Measurements from ENCODE around the gene DDX10. TPM values are rescaled to one million over a fixed set of nuclear protein-coding genes. Genes with fewer than 3 reads are reported as not detected.

DDX10 gene
- total and polyA plus RNA-seq, 2 experiments from 2014 or later: 32.4 to 37.8 TPM

DNA sequence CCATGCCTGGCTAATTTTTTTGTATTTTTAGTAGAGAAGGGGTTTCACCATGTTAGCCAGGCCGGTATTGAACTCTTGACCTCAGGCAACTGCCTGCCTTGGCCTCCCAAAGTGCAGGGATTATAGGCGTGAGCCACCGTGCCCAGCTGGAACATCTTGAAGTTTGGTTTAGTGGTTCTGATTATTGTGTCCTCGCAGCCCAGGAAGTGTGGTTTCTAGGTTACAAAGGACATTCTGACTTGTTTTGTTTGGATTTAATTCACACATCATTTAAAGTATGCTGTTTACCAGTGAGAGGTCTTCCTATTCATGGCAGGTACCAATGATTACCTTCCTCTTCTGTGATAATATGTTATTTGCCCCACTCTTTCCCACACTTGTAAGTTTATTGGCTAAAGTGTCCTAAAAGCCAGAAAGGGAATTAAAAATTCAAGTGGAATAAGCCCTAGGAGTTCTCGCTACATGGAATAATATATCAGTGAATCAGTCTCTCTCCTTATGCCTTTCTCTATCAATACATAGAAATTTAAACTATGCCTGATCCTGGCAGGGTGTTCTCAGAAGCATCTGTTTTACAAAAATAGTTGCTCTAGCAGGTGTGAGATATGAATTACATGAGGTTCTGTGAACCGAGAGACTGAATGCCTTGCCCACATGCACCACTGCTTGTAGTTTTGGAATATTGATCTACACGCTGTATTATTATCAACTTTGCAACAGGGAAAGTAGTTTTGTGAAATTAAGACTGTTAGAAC is 263.1 kb downstream of the DDX10 start:
- H3K9me3 Mint-ChIP-seq: no peaks in the 10 kb centered on the region
- TF ChIP-seq STAT1 (IDR thresholded peaks at IDR 0.05; ENCODE audit: unreplicated experiment): no peak
- TF ChIP-seq EZH2 (IDR thresholded peaks at IDR 0.05; ENCODE audit: low read depth, unreplicated experiment): no peak
- TF ChIP-seq CREB1 (CRISPR knock-in tag; IDR thresholded peaks at IDR 0.05; ENCODE audit: low read depth): no peak
- no peak for TF ChIP-seq POLR2AphosphoS5 (IDR thresholded peaks at IDR 0.05; ENCODE audit: low read depth)
- no peak for TF ChIP-seq ZNF331 (CRISPR knock-in tag; IDR thresholded peaks at IDR 0.05; ENCODE audit: low read depth)
- TF ChIP-seq, protein P1, sequence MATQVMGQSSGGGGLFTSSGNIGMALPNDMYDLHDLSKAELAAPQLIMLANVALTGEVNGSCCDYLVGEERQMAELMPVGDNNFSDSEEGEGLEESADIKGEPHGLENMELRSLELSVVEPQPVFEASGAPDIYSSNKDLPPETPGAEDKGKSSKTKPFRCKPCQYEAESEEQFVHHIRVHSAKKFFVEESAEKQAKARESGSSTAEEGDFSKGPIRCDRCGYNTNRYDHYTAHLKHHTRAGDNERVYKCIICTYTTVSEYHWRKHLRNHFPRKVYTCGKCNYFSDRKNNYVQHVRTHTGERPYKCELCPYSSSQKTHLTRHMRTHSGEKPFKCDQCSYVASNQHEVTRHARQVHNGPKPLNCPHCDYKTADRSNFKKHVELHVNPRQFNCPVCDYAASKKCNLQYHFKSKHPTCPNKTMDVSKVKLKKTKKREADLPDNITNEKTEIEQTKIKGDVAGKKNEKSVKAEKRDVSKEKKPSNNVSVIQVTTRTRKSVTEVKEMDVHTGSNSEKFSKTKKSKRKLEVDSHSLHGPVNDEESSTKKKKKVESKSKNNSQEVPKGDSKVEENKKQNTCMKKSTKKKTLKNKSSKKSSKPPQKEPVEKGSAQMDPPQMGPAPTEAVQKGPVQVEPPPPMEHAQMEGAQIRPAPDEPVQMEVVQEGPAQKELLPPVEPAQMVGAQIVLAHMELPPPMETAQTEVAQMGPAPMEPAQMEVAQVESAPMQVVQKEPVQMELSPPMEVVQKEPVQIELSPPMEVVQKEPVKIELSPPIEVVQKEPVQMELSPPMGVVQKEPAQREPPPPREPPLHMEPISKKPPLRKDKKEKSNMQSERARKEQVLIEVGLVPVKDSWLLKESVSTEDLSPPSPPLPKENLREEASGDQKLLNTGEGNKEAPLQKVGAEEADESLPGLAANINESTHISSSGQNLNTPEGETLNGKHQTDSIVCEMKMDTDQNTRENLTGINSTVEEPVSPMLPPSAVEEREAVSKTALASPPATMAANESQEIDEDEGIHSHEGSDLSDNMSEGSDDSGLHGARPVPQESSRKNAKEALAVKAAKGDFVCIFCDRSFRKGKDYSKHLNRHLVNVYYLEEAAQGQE (IDR thresholded peaks at IDR 0.05; ENCODE audit: unreplicated experiment): no peak
- TF ChIP-seq, protein P2, sequence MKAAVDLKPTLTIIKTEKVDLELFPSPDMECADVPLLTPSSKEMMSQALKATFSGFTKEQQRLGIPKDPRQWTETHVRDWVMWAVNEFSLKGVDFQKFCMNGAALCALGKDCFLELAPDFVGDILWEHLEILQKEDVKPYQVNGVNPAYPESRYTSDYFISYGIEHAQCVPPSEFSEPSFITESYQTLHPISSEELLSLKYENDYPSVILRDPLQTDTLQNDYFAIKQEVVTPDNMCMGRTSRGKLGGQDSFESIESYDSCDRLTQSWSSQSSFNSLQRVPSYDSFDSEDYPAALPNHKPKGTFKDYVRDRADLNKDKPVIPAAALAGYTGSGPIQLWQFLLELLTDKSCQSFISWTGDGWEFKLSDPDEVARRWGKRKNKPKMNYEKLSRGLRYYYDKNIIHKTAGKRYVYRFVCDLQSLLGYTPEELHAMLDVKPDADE (IDR thresholded peaks at IDR 0.05): no peak
- no peak for TF ChIP-seq ZNF114 (CRISPR knock-in tag; IDR thresholded peaks at IDR 0.05)
- TF ChIP-seq, protein P3, sequence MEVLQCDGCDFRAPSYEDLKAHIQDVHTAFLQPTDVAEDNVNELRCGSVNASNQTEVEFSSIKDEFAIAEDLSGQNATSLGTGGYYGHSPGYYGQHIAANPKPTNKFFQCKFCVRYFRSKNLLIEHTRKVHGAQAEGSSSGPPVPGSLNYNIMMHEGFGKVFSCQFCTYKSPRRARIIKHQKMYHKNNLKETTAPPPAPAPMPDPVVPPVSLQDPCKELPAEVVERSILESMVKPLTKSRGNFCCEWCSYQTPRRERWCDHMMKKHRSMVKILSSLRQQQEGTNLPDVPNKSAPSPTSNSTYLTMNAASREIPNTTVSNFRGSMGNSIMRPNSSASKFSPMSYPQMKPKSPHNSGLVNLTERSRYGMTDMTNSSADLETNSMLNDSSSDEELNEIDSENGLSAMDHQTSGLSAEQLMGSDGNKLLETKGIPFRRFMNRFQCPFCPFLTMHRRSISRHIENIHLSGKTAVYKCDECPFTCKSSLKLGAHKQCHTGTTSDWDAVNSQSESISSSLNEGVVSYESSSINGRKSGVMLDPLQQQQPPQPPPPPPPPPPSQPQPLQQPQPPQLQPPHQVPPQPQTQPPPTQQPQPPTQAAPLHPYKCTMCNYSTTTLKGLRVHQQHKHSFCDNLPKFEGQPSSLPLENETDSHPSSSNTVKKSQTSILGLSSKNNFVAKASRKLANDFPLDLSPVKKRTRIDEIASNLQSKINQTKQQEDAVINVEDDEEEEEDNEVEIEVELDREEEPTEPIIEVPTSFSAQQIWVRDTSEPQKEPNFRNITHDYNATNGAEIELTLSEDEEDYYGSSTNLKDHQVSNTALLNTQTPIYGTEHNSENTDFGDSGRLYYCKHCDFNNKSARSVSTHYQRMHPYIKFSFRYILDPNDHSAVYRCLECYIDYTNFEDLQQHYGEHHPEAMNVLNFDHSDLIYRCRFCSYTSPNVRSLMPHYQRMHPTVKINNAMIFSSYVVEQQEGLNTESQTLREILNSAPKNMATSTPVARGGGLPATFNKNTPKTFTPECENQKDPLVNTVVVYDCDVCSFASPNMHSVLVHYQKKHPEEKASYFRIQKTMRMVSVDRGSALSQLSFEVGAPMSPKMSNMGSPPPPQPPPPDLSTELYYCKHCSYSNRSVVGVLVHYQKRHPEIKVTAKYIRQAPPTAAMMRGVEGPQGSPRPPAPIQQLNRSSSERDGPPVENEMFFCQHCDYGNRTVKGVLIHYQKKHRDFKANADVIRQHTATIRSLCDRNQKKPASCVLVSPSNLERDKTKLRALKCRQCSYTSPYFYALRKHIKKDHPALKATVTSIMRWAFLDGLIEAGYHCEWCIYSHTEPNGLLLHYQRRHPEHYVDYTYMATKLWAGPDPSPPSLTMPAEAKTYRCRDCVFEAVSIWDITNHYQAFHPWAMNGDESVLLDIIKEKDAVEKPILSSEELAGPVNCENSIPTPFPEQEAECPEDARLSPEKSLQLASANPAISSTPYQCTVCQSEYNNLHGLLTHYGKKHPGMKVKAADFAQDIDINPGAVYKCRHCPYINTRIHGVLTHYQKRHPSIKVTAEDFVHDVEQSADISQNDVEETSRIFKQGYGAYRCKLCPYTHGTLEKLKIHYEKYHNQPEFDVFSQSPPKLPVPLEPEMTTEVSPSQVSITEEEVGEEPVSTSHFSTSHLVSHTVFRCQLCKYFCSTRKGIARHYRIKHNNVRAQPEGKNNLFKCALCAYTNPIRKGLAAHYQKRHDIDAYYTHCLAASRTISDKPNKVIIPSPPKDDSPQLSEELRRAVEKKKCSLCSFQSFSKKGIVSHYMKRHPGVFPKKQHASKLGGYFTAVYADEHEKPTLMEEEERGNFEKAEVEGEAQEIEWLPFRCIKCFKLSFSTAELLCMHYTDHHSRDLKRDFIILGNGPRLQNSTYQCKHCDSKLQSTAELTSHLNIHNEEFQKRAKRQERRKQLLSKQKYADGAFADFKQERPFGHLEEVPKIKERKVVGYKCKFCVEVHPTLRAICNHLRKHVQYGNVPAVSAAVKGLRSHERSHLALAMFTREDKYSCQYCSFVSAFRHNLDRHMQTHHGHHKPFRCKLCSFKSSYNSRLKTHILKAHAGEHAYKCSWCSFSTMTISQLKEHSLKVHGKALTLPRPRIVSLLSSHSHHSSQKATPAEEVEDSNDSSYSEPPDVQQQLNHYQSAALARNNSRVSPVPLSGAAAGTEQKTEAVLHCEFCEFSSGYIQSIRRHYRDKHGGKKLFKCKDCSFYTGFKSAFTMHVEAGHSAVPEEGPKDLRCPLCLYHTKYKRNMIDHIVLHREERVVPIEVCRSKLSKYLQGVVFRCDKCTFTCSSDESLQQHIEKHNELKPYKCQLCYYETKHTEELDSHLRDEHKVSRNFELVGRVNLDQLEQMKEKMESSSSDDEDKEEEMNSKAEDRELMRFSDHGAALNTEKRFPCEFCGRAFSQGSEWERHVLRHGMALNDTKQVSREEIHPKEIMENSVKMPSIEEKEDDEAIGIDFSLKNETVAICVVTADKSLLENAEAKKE (CRISPR knock-in tag; IDR thresholded peaks at IDR 0.05): no peak
- TF ChIP-seq, protein P4, sequence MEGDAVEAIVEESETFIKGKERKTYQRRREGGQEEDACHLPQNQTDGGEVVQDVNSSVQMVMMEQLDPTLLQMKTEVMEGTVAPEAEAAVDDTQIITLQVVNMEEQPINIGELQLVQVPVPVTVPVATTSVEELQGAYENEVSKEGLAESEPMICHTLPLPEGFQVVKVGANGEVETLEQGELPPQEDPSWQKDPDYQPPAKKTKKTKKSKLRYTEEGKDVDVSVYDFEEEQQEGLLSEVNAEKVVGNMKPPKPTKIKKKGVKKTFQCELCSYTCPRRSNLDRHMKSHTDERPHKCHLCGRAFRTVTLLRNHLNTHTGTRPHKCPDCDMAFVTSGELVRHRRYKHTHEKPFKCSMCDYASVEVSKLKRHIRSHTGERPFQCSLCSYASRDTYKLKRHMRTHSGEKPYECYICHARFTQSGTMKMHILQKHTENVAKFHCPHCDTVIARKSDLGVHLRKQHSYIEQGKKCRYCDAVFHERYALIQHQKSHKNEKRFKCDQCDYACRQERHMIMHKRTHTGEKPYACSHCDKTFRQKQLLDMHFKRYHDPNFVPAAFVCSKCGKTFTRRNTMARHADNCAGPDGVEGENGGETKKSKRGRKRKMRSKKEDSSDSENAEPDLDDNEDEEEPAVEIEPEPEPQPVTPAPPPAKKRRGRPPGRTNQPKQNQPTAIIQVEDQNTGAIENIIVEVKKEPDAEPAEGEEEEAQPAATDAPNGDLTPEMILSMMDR (conservative IDR thresholded peaks at IDR 0.05; ENCODE audit: low read depth in 2 of 2): no peak
- TF ChIP-seq NANOG (IDR thresholded peaks at IDR 0.05; ENCODE audit: borderline replicate concordance): no peak
- no peak for TF ChIP-seq JUNB (IDR thresholded peaks at IDR 0.05; ENCODE audit: unreplicated experiment)
- no peak for TF ChIP-seq EZH2phosphoT487 (IDR thresholded peaks at IDR 0.05; ENCODE audit: unreplicated experiment)
- H3K27ac Mint-ChIP-seq: no peak overlapping the region; the same call in 1 of the 2 replicates
- no peaks in the 10 kb centered on the region for H3K79me2 ChIP-seq (replicated peaks; ENCODE audit: insufficient read depth)
- H3K4me3 Mint-ChIP-seq: no peak overlapping the region
- no peaks in the 10 kb centered on the region for H3K36me3 ChIP-seq (ENCODE audit: insufficient read depth)
- H3K4me3 ChIP-seq: no peak overlapping the region
- H2AFZ ChIP-seq: no peak overlapping the region
- H3K27ac ChIP-seq (ENCODE audit: low read depth): no peak overlapping the region
- H3K27me3 ChIP-seq (ENCODE audit: insufficient read depth): no peaks in the 10 kb centered on the region
- no peaks in the 10 kb centered on the region for H3K36me3 Mint-ChIP-seq (ENCODE audit: low read depth)
- H4K20me1 ChIP-seq (replicated peaks; ENCODE audit: insufficient read depth): no peaks in the 10 kb centered on the region
- ATAC-seq (no peak), DNase-seq (ENCODE audit: low spot score) (no peak)
- peaks cover 7% of the 10 kb centered on the region; the same call in 1 of the 2 replicates for H3K9me2 ChIP-seq (ENCODE audit: insufficient read depth)
- H3K4me2 ChIP-seq: no peak overlapping the region
- H3K4me1 ChIP-seq (ENCODE audit: insufficient read depth): peaks cover 9% of the 10 kb centered on the region
- H3K4me1 Mint-ChIP-seq: peaks cover 19% of the 10 kb centered on the region
- H3K27me3 Mint-ChIP-seq (ENCODE audit: insufficient read depth, low read depth, poor library complexity): no peaks in the 10 kb centered on the region
- no peaks in the 10 kb centered on the region for H3F3A ChIP-seq (replicated peaks; ENCODE audit: low read depth)
